ENCODE data around the gene RHD.
"Not testable (repeated sequence)": the region's sequence is repeated elsewhere in the genome, so short reads cannot be mapped to it uniquely, and the experiment has no call there.

Gene RHD

GRCh38 chr1:25369241-25369640, 96.9 kb downstream of the RHD start:
- Histone ChIP-seq H2AFZ (ENCODE audit: low read depth, low read length, severe bottlenecking) (no peak overlapping the region), H3K9me2 (replicated peaks; ENCODE audit: insufficient read depth, low read length) (no peaks in the 10 kb centered on the region), H4K20me1 (ENCODE audit: low read depth, low read length) (no peaks in the 10 kb centered on the region), H3F3A (ENCODE audit: insufficient read depth) (no peaks in the 10 kb centered on the region), H3K36me3 (ENCODE audit: low read length) (no peaks in the 10 kb centered on the region), H3K9ac (ENCODE audit: low read length) (no peak overlapping the region), H3K9me3 (ENCODE audit: insufficient read depth, low read length) (no peaks in the 10 kb centered on the region), H3K79me2 (ENCODE audit: insufficient read depth, low read length) (no peaks in the 10 kb centered on the region), H3K4me3 (ENCODE audit: insufficient read depth, low read length, poor library complexity, severe bottlenecking) (no peak overlapping the region), H3K27ac (ENCODE audit: low read depth, low read length) (no peak overlapping the region), H3K27me3 (ENCODE audit: low read length) (no peaks in the 10 kb centered on the region), H3K4me2 (ENCODE audit: low read depth, low read length, poor library complexity, severe bottlenecking) (no peak overlapping the region)
- no peak for TF ChIP-seq EZH2phosphoT487 (conservative IDR thresholded peaks at IDR 0.05; ENCODE audit: low read length)
- TF ChIP-seq CTCF (IDR thresholded peaks at IDR 0.05; ENCODE audit: insufficient read depth, low read length, poor library complexity, severe bottlenecking) = no peak

GRCh38 chr1:25369691-25370271, 97.5 kb downstream of the RHD start:
- not testable (repeated sequence) for H4K20me1 ChIP-seq (ENCODE audit: low read depth, low read length); H3K9ac ChIP-seq (ENCODE audit: low read length); H3K9me3 ChIP-seq (ENCODE audit: insufficient read depth, low read length); H3K36me3 ChIP-seq (ENCODE audit: low read length); H3K27me3 ChIP-seq (ENCODE audit: low read length); H3K9me2 ChIP-seq (replicated peaks; ENCODE audit: insufficient read depth, low read length); H3K27ac ChIP-seq (ENCODE audit: low read depth, low read length); H2AFZ ChIP-seq (ENCODE audit: low read depth, low read length, severe bottlenecking); H3K4me2 ChIP-seq (ENCODE audit: low read depth, low read length, poor library complexity, severe bottlenecking); H3F3A ChIP-seq (ENCODE audit: insufficient read depth); H3K79me2 ChIP-seq (ENCODE audit: insufficient read depth, low read length); H3K4me3 ChIP-seq (ENCODE audit: insufficient read depth, low read length, poor library complexity, severe bottlenecking)

GRCh38 chr1:25371757-25372156, 99.4 kb downstream of the RHD start:
- H2AFZ ChIP-seq (ENCODE audit: low read depth, low read length, severe bottlenecking); H3K9me3 ChIP-seq (ENCODE audit: insufficient read depth, low read length); H3K4me3 ChIP-seq (ENCODE audit: insufficient read depth, low read length, poor library complexity, severe bottlenecking); H3K9ac ChIP-seq (ENCODE audit: low read length); H4K20me1 ChIP-seq (ENCODE audit: low read depth, low read length); H3K27ac ChIP-seq (ENCODE audit: low read depth, low read length); H3K9me2 ChIP-seq (replicated peaks; ENCODE audit: insufficient read depth, low read length); H3F3A ChIP-seq (ENCODE audit: insufficient read depth); H3K79me2 ChIP-seq (ENCODE audit: insufficient read depth, low read length); H3K36me3 ChIP-seq (ENCODE audit: low read length); H3K27me3 ChIP-seq (ENCODE audit: low read length); H3K4me2 ChIP-seq (ENCODE audit: low read depth, low read length, poor library complexity, severe bottlenecking): not testable (repeated sequence)

GRCh38 chr1:25378367-25378766, 106.1 kb downstream of the RHD start:
- not testable (repeated sequence) for H3K27ac ChIP-seq (ENCODE audit: low read depth, low read length); H3F3A ChIP-seq (ENCODE audit: insufficient read depth); H3K9me2 ChIP-seq (replicated peaks; ENCODE audit: insufficient read depth, low read length); H3K9ac ChIP-seq (ENCODE audit: low read length); H3K79me2 ChIP-seq (ENCODE audit: insufficient read depth, low read length); H4K20me1 ChIP-seq (ENCODE audit: low read depth, low read length); H3K27me3 ChIP-seq (ENCODE audit: low read length); H3K36me3 ChIP-seq (ENCODE audit: low read length); H3K9me3 ChIP-seq (ENCODE audit: insufficient read depth, low read length); H3K4me2 ChIP-seq (ENCODE audit: low read depth, low read length, poor library complexity, severe bottlenecking); H3K4me3 ChIP-seq (ENCODE audit: insufficient read depth, low read length, poor library complexity, severe bottlenecking); H2AFZ ChIP-seq (ENCODE audit: low read depth, low read length, severe bottlenecking)
